ENCODE measurements around the gene NAPB. TPM values are rescaled to one million over a fixed set of nuclear protein-coding genes. Genes with fewer than 3 reads are reported as not detected.

The NAPB gene
- total RNA-seq, 1 experiment from 2014 or later, result 4.6 TPM

DNA sequence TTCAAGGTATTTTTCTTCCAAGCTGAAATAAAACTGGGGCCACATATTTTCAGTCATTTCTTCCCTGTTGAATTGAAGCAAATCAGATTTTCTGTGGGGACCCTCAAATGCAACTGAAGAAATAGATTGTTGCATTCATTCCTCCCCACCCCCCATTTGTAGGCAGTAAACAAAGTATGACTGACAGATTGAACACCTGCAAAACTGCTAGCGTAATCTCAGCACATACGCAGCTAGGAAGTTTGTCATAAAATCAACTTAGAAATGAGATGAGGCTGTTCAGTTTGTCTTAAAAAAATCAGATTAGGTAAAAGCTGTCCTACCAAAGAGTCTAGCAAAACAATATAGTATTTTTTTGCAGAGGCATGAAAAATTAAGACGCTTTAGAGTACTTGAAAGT, 50.4 kb downstream of the NAPB start:
- Mint-ChIP-seq H3K36me3 (ENCODE audit: insufficient read depth, unreplicated experiment) (no peaks in the 10 kb centered on the region), H3K27ac (ENCODE audit: unreplicated experiment) (no peak overlapping the region), H3K4me1 (ENCODE audit: low read depth, unreplicated experiment) (no peaks in the 10 kb centered on the region), H3K27me3 (ENCODE audit: unreplicated experiment) (no peaks in the 10 kb centered on the region), H3K4me3 (ENCODE audit: low read depth, unreplicated experiment) (no peak overlapping the region), H3K9me3 (ENCODE audit: low read depth, unreplicated experiment) (no peaks in the 10 kb centered on the region)
- CTCF ChIA-PET, result interaction anchor here (0.6 kb wide), 1 partner anchor 252 kb away, joined by 3 read pairs; no protein-coding TSS in a partner anchor
- DNase-seq, result no peak
- TF ChIP-seq, protein P1, sequence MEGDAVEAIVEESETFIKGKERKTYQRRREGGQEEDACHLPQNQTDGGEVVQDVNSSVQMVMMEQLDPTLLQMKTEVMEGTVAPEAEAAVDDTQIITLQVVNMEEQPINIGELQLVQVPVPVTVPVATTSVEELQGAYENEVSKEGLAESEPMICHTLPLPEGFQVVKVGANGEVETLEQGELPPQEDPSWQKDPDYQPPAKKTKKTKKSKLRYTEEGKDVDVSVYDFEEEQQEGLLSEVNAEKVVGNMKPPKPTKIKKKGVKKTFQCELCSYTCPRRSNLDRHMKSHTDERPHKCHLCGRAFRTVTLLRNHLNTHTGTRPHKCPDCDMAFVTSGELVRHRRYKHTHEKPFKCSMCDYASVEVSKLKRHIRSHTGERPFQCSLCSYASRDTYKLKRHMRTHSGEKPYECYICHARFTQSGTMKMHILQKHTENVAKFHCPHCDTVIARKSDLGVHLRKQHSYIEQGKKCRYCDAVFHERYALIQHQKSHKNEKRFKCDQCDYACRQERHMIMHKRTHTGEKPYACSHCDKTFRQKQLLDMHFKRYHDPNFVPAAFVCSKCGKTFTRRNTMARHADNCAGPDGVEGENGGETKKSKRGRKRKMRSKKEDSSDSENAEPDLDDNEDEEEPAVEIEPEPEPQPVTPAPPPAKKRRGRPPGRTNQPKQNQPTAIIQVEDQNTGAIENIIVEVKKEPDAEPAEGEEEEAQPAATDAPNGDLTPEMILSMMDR (IDR thresholded peaks at IDR 0.05; ENCODE audit: unreplicated experiment), result no peak
- intact Hi-C loops (cut with micrococcal nuclease; ENCODE audit: unreplicated experiment), result no loop called here
- BruUV-seq (replicated peaks), result no TSS peak

DNA sequence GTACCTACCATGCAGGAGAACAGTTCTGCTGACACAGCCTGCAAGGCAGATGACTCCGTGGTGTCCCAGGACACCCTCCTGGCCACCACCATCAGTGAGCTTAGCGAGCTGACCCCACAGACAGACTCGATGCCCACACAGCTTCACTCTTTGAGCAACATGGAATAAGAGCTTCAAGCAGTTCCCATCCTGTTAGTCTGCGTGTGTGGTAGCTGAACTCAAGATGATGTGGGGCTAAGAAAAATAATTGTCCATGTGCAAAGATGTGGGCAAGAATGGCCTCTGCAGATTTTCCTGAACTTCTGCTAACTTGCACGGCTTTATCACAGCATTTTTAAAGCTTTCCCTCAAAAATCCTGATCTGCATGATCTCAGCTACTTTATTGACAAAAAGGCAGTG, 51.0 kb downstream of the NAPB start:
- Mint-ChIP-seq H3K4me3 (ENCODE audit: low read depth, unreplicated experiment) (no peak overlapping the region), H3K27ac (ENCODE audit: unreplicated experiment) (no peak overlapping the region), H3K36me3 (ENCODE audit: insufficient read depth, unreplicated experiment) (no peaks in the 10 kb centered on the region), H3K27me3 (ENCODE audit: unreplicated experiment) (no peaks in the 10 kb centered on the region), H3K9me3 (ENCODE audit: low read depth, unreplicated experiment) (no peaks in the 10 kb centered on the region), H3K4me1 (ENCODE audit: low read depth, unreplicated experiment) (no peaks in the 10 kb centered on the region)
- DNase-seq, result no peak
- TF ChIP-seq, protein P1 (IDR thresholded peaks at IDR 0.05; ENCODE audit: unreplicated experiment), result no peak
- no TSS peak for BruUV-seq (replicated peaks)
- CTCF ChIA-PET, result interaction anchor here (0.6 kb wide), 1 partner anchor 253 kb away, joined by 3 read pairs; no protein-coding TSS in a partner anchor
- intact Hi-C loops (cut with micrococcal nuclease; ENCODE audit: unreplicated experiment), result no loop called here

- no peak for DNase-seq
These were observed 52.0 kb downstream of the NAPB start for GRCh38 chr20:23369072-23369823.

DNA sequence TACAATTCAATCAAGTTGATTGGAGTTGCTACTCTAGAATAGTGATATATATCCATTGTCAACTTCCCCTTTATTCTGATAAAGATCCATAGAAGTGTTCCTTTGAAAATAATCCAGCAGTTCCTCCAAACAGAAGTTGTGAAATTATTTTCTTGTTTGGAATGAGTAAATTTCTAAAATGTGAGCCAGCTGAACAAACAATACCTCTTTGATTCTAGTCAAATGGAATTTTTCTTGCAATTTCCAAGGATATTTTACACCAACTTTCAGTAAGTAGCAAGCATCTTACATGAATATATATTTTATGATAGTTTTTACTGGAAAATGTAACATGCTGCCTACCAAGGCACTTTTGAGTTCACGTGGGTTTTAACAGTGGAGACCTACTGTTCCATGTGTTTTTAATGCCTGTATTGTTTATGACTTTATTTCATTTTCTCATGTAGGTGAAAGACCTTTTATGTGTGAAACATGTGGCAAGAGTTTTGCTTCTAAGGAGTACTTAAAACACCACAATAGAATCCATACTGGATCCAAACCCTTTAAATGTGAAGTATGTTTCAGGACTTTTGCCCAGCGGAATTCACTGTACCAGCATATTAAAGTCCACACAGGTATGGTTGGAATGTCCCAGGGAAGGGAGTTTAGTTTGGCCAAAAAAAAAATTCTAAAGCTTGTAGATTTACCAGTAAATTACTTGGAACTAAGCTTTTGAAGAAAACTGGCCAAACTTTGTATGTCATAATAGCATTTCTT, 52.8 kb downstream of the NAPB start:
- H3K36me3 Mint-ChIP-seq (ENCODE audit: insufficient read depth, unreplicated experiment), result peaks cover 6% of the 10 kb centered on the region
- no peak for DNase-seq
- no peaks in the 10 kb centered on the region for H3K27me3 Mint-ChIP-seq (ENCODE audit: unreplicated experiment)
- CTCF ChIA-PET, result no interaction called here
- peaks cover 7% of the 10 kb centered on the region for H3K4me1 Mint-ChIP-seq (ENCODE audit: low read depth, unreplicated experiment)
- no peak overlapping the region for H3K27ac Mint-ChIP-seq (ENCODE audit: unreplicated experiment)
- no peaks in the 10 kb centered on the region for H3K9me3 Mint-ChIP-seq (ENCODE audit: low read depth, unreplicated experiment)
- BruUV-seq (replicated peaks), result no TSS peak
- no peak overlapping the region for H3K4me3 Mint-ChIP-seq (ENCODE audit: low read depth, unreplicated experiment)
- intact Hi-C loops (cut with micrococcal nuclease; ENCODE audit: unreplicated experiment), result loop anchor here (10.0 kb wide), 1 partner anchor 46 kb away; no protein-coding TSS in a partner anchor
- TF ChIP-seq, protein P1 (IDR thresholded peaks at IDR 0.05; ENCODE audit: unreplicated experiment), result no peak

More at GRCh38 chr20:23369072-23369823, 52.0 kb downstream of the NAPB start:
- TF ChIP-seq, protein P1 (IDR thresholded peaks at IDR 0.05; ENCODE audit: unreplicated experiment), result no peak
- no peak overlapping the region for H3K27ac Mint-ChIP-seq (ENCODE audit: unreplicated experiment)
- no peaks in the 10 kb centered on the region for H3K27me3 Mint-ChIP-seq (ENCODE audit: unreplicated experiment)
- intact Hi-C loops (cut with micrococcal nuclease; ENCODE audit: unreplicated experiment), result loop anchor here (10.0 kb wide), 1 partner anchor 46 kb away; no protein-coding TSS in a partner anchor
- no peak overlapping the region for H3K4me3 Mint-ChIP-seq (ENCODE audit: low read depth, unreplicated experiment)
- H3K36me3 Mint-ChIP-seq (ENCODE audit: insufficient read depth, unreplicated experiment), result peaks cover 6% of the 10 kb centered on the region
- CTCF ChIA-PET, result no interaction called here
- H3K4me1 Mint-ChIP-seq (ENCODE audit: low read depth, unreplicated experiment), result peaks cover 6% of the 10 kb centered on the region
- H3K9me3 Mint-ChIP-seq (ENCODE audit: low read depth, unreplicated experiment), result no peaks in the 10 kb centered on the region
- BruUV-seq (replicated peaks), result no TSS peak
